Bone marrow (tissue), 2 donors: Measurements from ENCODE around the gene CLCNKA.
"Not testable (repeated sequence)": the region's sequence is repeated elsewhere in the genome, so short reads cannot be mapped to it uniquely, and the experiment has no call there.

ENCODE experiments used
- DNase-seq, 2 donors: peaks; one replicate each; lab custom pipeline; 2025; lab: John Stamatoyannopoulos, UW

CLCNKA gene

DNA sequence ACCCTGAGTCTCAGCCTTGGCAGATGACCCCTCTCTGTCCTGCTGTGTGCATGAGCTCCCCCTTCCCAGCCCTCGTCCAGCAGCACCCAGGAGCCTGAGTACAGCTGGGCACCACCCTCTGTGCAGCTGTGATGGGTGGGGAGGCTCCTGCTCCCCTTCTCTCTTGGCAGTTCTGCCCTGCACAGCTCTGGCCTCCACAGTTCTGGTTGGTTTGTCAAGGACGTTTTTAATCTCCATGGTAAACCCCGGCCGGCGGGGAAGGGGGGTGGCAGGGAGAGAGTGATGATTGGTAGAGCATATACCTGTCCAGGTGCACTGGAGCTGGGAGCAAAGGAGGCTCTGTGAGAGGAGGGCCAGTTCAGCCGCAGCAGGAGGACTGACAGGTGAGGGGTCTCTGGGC, at the start of gene CLCNKA:
Gene CLCNKA (plus strand): TSS at position 356 of the 400 bp plus-strand sequence. CDS start 584 bp downstream, outside the sequence.
- DNase-seq, result no peak

DNA sequence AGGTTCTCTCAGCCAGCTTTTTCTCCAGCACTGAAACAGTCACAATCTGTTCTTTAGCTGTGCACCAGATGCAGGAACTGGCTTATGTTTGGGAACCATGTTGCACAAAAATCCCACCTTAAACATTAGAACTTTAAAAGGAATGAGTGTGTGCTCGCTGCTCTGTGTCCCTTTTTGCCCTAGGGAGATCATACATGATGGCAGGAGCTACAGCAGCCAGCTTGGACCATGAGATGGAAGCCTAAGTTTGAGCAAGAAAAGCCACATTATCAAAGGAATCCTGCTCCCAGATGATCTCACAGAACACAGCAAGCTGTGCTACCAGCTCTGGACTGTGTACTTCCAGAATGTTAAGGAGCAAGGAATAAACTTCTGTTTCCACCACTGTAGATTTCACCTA, 49.4 kb upstream of the CLCNKA start:
- no peak for DNase-seq

GRCh38 chr1:15973772-15974171, 48.1 kb upstream of the CLCNKA start:
- DNase-seq, result no peak

DNA sequence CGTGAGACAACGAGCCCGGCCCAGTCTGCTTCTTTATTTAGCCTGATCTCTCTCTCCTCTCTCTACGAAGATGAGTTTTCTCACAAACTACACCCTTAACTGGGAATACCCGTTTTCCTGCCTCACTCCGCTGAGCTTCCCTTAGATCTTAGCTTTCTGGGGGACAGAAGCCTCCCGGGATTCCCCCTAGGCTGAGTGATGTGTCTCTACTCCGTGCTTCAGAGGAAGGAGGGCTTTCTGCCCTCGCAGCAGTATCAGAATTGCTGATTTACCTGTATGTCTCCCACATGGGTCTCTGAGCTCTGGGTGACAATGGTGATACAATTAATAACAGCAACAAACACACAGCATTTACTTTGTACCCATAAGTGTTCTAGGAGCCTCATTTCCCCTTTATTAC, 47.0 kb upstream of the CLCNKA start:
- DNase-seq, result no peak

DNA sequence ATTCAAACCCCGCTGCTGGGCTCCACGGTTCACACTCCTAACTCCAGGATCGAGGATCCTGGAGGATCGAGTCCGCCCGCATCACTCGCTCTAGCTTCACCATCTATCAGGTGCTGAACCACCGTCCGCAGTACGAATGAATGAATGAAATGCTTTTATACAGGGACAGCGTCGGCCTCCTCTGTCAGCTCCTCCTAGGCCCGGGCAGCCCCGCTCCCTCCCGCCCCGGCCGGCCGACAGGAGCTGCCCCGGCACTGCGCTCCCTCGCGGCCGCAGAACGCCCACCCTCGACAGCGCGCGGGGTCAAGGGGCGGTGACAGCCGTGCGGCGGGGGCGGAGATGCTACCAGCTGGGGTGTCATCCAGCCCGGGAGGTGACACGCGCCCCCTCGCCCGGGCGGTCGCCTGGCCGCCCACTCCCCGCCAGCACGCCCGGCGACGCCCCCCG, 46.5 kb upstream of the CLCNKA start:
- DNase-seq, result peak in 1 of 2 donors; percentile 7

- DNase-seq, result peak; percentile 81 to 91
Measured at GRCh38 chr1:15975805-15976680, 45.8 kb upstream of the CLCNKA start, which contains the start of gene ZBTB17. ZBTB17 (minus strand) TSS chr1:15976101; CDS start chr1:15948495, 27,606 bp downstream.

DNA sequence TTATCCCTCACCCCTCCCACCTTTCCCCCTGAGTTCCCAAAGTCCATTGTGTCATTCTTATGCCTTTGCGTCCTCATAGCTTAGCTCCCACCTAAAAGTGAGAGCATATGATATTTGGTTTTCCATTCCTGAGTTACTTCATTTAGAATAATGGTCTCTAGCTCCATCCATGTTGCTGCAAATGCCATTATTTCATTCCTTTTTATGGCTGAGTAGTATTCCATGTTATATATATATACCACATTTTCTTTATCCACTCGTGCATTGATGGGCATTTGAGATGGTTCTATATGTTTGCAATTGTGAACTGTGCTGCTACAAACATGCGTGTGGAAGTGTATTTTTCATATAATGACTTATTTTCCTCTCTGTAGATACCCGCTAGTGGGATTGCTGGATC, 43.9 kb upstream of the CLCNKA start:
- not testable (repeated sequence) for DNase-seq

- no peak for DNase-seq
Measured at GRCh38 chr1:15981679-15982078, 40.2 kb upstream of the CLCNKA start.

GRCh38 chr1:15983275-15983674, 38.6 kb upstream of the CLCNKA start:
- DNase-seq, result no peak

DNA sequence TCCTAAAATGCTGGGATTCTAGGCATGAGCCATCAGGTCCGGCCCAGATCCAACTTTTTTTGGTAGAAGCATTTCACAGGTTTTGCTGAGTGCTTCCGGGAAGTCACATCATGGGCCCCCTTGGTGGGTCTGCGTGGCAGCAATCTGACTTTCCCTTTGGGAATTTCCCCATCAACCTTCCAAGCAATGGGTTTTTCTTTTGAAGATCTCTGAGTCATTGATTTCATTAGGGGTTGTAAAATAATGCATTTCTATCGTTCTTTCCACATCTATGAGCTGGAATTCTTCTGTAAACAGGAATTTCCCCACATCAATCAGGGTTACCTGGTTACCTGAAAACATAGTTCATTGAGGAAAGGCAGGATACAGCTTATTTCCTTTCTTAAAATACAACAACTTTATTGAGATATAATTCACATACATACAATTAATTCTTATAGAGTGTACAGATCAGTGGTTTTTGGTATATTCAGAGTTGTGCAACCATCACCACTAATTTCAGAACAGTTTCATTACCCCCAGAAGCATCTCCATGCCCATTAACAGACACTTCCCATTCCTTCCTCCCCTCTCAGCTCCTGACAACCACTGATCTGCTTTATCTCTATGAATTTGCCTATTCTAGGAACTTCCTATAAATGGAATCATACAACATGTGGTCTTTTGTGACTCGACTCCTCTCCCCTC, 36.1 kb upstream of the CLCNKA start:
- DNase-seq, result no peak

- no peak for DNase-seq
Measured at GRCh38 chr1:15988856-15989736, 32.7 kb upstream of the CLCNKA start.

- DNase-seq, result no peak
Measured at GRCh38 chr1:15989776-15990175, 32.1 kb upstream of the CLCNKA start.

GRCh38 chr1:15991427-15992186, 30.2 kb upstream of the CLCNKA start:
- no peak for DNase-seq

DNA sequence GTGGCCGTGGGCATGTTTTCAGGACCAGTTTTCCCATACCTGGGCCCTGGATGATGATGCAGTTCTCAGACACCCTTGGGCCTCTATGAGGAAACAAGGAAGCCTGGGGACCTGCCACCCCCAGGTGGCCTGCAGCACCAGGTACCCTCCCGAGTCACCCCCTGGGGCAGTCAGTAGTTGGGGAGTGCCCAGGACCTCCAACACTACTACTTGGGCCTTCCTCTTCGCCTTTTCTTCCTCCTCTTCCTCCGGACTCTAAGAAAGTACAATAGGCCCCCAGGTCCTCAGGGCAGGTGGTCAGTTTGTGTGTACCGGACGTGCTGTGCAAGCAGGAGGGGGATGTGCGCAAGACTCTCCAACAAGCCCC, 29.7 kb upstream of the CLCNKA start:
- DNase-seq, result no peak

DNA sequence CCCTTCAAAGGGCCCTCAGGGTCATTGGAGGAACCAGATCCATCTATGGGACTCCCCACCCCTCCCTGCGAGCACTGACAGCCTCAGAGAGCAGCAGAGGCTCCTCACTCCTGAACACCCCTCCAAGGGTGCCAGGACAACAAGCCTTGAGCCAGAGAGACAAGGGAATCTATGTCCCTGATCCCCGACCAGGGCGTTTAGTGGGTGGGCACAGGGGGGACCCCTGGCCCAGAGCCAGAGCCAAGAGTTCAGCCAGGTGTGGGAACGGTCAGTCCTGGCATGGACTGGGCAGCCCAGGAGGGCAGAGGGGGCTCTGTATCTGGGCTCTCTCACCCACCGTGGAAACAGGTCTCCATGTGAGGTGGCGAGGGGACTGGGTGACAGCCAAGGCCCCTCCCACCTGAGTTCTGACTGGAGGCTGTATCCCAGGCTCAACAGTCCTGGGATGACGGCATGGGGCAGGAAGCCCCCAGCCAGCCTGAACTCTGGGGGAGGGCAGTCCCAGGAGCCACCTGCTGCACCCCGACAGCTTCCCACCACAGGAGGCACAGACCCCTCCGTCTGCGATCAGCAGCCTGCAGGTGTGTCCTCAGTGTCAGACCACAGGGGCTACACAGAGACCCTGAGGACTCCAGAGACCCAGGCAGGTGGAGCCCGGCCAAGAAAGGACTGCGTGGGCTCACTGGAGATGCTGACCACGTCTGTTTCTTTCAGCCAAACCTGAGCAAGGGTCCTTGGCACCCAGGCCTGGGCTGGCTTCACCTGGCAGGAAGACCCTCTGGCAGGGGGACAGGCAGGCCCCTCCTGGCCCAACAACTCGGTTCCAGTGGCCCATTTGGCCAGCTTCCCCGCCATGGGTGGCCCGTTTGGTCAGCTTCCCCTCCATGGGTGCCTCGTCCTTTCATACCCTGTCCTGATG, 29.0 kb upstream of the CLCNKA start:
- no peak for DNase-seq

- DNase-seq, result no peak
Measured at GRCh38 chr1:15993666-15994065, 28.2 kb upstream of the CLCNKA start.

GRCh38 chr1:15994081-15994480, 27.8 kb upstream of the CLCNKA start:
- no peak for DNase-seq

GRCh38 chr1:15994590-15995351, 27.1 kb upstream of the CLCNKA start:
- peak; percentile 29 to 45 for DNase-seq

- DNase-seq, result no peak
Measured at GRCh38 chr1:15997076-15997585, 24.7 kb upstream of the CLCNKA start.
